Trophoblast cell (in vitro differentiated cells and primary cell): Measurements from ENCODE around the gene RPL31.

Experiments used
- DNase-seq, 2 donors: peaks; one replicate each; pipeline ENCODE4 v3.0.0-alpha.2; 2016
- H2AFZ ChIP-seq: 2 replicates; pipeline ENCODE4 v1.6.1; 2013; ENCODE audit warnings: low read length, moderate library complexity, mild to moderate bottlenecking; ENCODE audit not compliant: insufficient read depth, poor library complexity
- H2AK5ac ChIP-seq: 2 replicates; pipeline ENCODE4 v1.6.1; 2013; ENCODE audit warnings: mild to moderate bottlenecking, low read length
- H2BK120ac ChIP-seq: 2 replicates; pipeline ENCODE4 v1.6.1; 2013; ENCODE audit warnings: low read length, mild to moderate bottlenecking, moderate library complexity; ENCODE audit not compliant: insufficient read depth, poor library complexity
- H2BK12ac ChIP-seq: 2 replicates; pipeline ENCODE4 v1.6.1; 2013; ENCODE audit warnings: mild to moderate bottlenecking, low read length, moderate library complexity
- H2BK5ac ChIP-seq: 2 replicates; pipeline ENCODE4 v1.6.1; 2013; ENCODE audit warnings: low read length, low read depth, moderate library complexity, mild to moderate bottlenecking; ENCODE audit not compliant: poor library complexity
- H3K14ac ChIP-seq: 2 replicates; pipeline ENCODE4 v1.6.1; 2013; ENCODE audit warnings: mild to moderate bottlenecking, low read length
- H3K18ac ChIP-seq: 2 replicates; pipeline ENCODE4 v1.6.1; 2013; ENCODE audit warnings: mild to moderate bottlenecking, low read length
- H3K23ac ChIP-seq: 2 replicates; pipeline ENCODE4 v1.6.1; 2013; ENCODE audit warnings: low read length
- H3K27ac ChIP-seq: 2 replicates; pipeline ENCODE4 v1.5.1; 2013; ENCODE audit warnings: low read depth, mild to moderate bottlenecking, inconsistent platforms, low read length, moderate library complexity
- H3K27me3 ChIP-seq: 2 replicates; pipeline ENCODE4 v1.6.1; 2013; ENCODE audit warnings: inconsistent platforms, mild to moderate bottlenecking, low read length, moderate library complexity; ENCODE audit not compliant: insufficient read depth
- H3K36me3 ChIP-seq, 2 experiments: 1 replicate in 1 of 2; 2 replicates in 1 of 2; pipeline ENCODE4 v1.6.1; 2013; ENCODE audit warnings: low read length in 2 of 2, mild to moderate bottlenecking in 2 of 2, moderate library complexity in 1 of 2; ENCODE audit not compliant: insufficient read depth in 2 of 2, control insufficient read depth in 1 of 2
- H3K4ac ChIP-seq: 2 replicates; pipeline ENCODE4 v1.6.1; 2013; ENCODE audit warnings: low read depth, mild to moderate bottlenecking, low read length, moderate library complexity
- H3K4me1 ChIP-seq, 2 experiments: 1 replicate in 1 of 2; 2 replicates in 1 of 2; pipeline ENCODE4 v1.6.1; 2013; ENCODE audit warnings: low read length in 2 of 2, mild to moderate bottlenecking in 2 of 2, moderate library complexity in 1 of 2; ENCODE audit not compliant: insufficient read depth in 2 of 2, control insufficient read depth in 1 of 2
- H3K4me2 ChIP-seq: 2 replicates; pipeline ENCODE4 v1.6.1; 2013; ENCODE audit warnings: inconsistent platforms, mild to moderate bottlenecking, low read length, moderate library complexity
- H3K4me3 ChIP-seq: 2 replicates; pipeline ENCODE4 v1.5.1; 2013; ENCODE audit warnings: mild to moderate bottlenecking, low read depth, low read length, inconsistent platforms
- H3K79me1 ChIP-seq: one replicate; pipeline ENCODE4 v1.6.1; 2013; ENCODE audit warnings: low read length
- H3K79me2 ChIP-seq: 2 replicates; pipeline ENCODE4 v1.6.1; 2013; ENCODE audit warnings: low read length, mild to moderate bottlenecking; ENCODE audit not compliant: control insufficient read depth, insufficient read depth, poor library complexity
- H3K9ac ChIP-seq: 2 replicates; pipeline ENCODE4 v1.6.1; 2013; ENCODE audit warnings: mild to moderate bottlenecking, low read length
- H3K9me3 ChIP-seq: 2 replicates; pipeline ENCODE4 v1.6.1; 2013; ENCODE audit warnings: low read depth, mild to moderate bottlenecking, control low read depth, inconsistent platforms, low read length; ENCODE audit not compliant: insufficient read depth
- H4K12ac ChIP-seq: 2 replicates; pipeline ENCODE4 v1.6.1; 2013; ENCODE audit warnings: low read depth, mild to moderate bottlenecking, low read length, moderate library complexity
- H4K8ac ChIP-seq: 2 replicates; pipeline ENCODE4 v1.6.1; 2013; ENCODE audit warnings: low read depth, mild to moderate bottlenecking, low read length, moderate library complexity
- H4K91ac ChIP-seq: one replicate; pipeline ENCODE4 v1.6.1; 2013; ENCODE audit warnings: low read depth, mild to moderate bottlenecking, low read length, moderate library complexity
- WGBS: extraction: QIAGEN DNeasy Blood & Tissue Kit; methylation state at CpG from one replicate; pipeline ENCODE4 v1.1.7; 2013; ENCODE audit warnings: missing lambda C conversion rate; ENCODE audit not compliant: insufficient read length, insufficient coverage; ENCODE audit errors: extremely low coverage; 5-methylcytosine and 5-hydroxymethylcytosine counted together

RPL31 gene

DNA sequence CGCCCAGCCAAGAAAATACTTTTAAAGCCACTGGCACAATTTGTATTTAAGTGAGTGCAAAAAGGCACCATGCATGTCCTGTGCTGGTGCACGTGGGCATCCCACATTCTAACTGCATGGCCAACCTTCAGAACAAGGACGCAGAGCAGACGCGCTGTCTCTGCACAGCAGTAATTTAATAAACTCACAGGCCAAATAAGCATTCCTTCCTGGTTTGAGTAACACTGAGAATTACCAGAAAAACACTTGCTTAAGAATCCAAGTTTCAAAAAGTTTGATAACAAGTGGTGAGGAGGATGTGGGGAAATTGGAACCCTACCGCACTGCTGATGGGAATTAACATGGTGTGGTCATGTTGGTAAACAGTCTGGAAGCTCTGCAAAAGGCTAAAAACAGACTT, 38.7 kb downstream of the RPL31 start:
- WGBS, result no CpG with 5 or more reads among the region's 6 CpGs
- Histone ChIP-seq H2BK5ac (no peak overlapping the region), H4K91ac (no peak overlapping the region), H2AK5ac (no peak overlapping the region), H3K27ac (no peak overlapping the region), H3K4me1 (no peaks in the 10 kb centered on the region), H3K23ac (no peak overlapping the region), H2BK12ac (no peak overlapping the region), H3K79me1 (no peaks in the 10 kb centered on the region), H3K4ac (no peak overlapping the region), H4K12ac (no peak overlapping the region), H3K14ac (no peak overlapping the region), H3K4me2 (no peak overlapping the region), H4K8ac (no peak overlapping the region), H3K9ac (no peak overlapping the region), H3K18ac (no peak overlapping the region), H2AFZ (no peak overlapping the region), H3K79me2 (no peaks in the 10 kb centered on the region), H3K27me3 (no peaks in the 10 kb centered on the region), H2BK120ac (no peak overlapping the region), H3K9me3 (no peaks in the 10 kb centered on the region), H3K36me3 (peaks cover 0 to 2% of the 10 kb centered on the region in 2 experiments), H3K4me3 (no peak overlapping the region)
- DNase-seq, result no peak

DNA sequence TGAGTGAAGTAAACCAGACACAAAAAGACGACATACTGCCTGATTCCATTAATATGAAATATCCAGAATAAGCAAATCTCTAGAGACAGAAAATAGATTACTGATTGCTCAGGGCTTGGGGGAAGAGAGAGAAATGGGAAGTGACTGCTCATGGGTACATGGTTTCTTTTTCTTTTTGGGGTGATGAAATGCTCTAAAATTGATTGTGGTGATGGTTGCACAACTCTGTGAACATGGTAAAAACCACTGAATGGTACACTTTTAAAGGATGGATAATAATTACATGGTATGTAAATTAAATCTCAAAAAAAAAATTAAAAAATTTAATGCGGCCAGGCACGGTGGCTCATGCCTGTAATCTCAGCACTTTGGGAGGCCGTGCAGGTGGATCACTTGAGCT, 39.3 kb downstream of the RPL31 start:
- no CpG with 5 or more reads among the region's 4 CpGs for WGBS
- Histone ChIP-seq H3K4me1 (no peaks in the 10 kb centered on the region), H4K12ac (no peak overlapping the region), H3K4me2 (no peak overlapping the region), H3K9ac (no peak overlapping the region), H2AK5ac (no peak overlapping the region), H2AFZ (no peak overlapping the region), H3K23ac (no peak overlapping the region), H3K14ac (no peak overlapping the region), H2BK120ac (no peak overlapping the region), H3K36me3 (peaks cover 0 to 4% of the 10 kb centered on the region in 2 experiments), H3K18ac (no peak overlapping the region), H3K27ac (no peak overlapping the region), H3K4ac (no peak overlapping the region), H3K27me3 (no peaks in the 10 kb centered on the region), H3K79me2 (no peaks in the 10 kb centered on the region), H3K9me3 (no peaks in the 10 kb centered on the region), H3K79me1 (no peaks in the 10 kb centered on the region), H2BK12ac (no peak overlapping the region), H4K91ac (no peak overlapping the region), H2BK5ac (no peak overlapping the region), H4K8ac (no peak overlapping the region), H3K4me3 (no peak overlapping the region)
- no peak for DNase-seq

DNA sequence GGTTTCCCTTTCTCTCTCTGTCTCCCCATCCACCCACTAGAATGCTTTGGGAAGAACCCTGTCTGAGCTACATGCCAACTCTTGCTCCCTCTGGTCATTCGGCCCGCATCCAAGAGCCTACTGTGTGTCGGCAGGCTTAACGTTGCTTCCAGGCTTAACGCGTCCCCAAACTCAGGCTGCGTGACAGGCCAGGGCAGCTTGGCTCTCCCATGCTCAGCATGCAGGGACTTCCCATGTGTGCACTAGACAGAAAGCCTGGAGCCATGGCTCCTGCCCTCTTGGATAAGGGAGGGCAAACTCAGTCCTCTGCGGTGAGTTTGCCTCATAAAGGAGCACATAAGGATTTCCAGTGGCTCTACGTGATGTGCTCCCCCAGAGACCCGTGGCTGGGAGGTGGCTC, 43.2 kb downstream of the RPL31 start:
- Histone ChIP-seq H4K91ac (no peak overlapping the region), H3K36me3 (peaks cover 0 to 2% of the 10 kb centered on the region in 2 experiments), H3K4ac (no peak overlapping the region), H3K9ac (no peak overlapping the region), H3K27ac (no peak overlapping the region), H3K18ac (no peak overlapping the region), H4K8ac (no peak overlapping the region), H3K79me1 (no peaks in the 10 kb centered on the region), H2BK120ac (no peak overlapping the region), H2AFZ (no peak overlapping the region), H3K79me2 (no peaks in the 10 kb centered on the region), H3K9me3 (no peaks in the 10 kb centered on the region), H3K23ac (no peak overlapping the region), H2BK5ac (no peak overlapping the region), H2BK12ac (no peak overlapping the region), H3K27me3 (no peaks in the 10 kb centered on the region), H3K14ac (no peak overlapping the region), H3K4me1 (no peaks in the 10 kb centered on the region), H4K12ac (no peak overlapping the region), H2AK5ac (no peak overlapping the region), H3K4me2 (no peak overlapping the region), H3K4me3 (no peak overlapping the region)
- DNase-seq, result no peak
- no CpG with 5 or more reads among the region's 10 CpGs for WGBS

DNA sequence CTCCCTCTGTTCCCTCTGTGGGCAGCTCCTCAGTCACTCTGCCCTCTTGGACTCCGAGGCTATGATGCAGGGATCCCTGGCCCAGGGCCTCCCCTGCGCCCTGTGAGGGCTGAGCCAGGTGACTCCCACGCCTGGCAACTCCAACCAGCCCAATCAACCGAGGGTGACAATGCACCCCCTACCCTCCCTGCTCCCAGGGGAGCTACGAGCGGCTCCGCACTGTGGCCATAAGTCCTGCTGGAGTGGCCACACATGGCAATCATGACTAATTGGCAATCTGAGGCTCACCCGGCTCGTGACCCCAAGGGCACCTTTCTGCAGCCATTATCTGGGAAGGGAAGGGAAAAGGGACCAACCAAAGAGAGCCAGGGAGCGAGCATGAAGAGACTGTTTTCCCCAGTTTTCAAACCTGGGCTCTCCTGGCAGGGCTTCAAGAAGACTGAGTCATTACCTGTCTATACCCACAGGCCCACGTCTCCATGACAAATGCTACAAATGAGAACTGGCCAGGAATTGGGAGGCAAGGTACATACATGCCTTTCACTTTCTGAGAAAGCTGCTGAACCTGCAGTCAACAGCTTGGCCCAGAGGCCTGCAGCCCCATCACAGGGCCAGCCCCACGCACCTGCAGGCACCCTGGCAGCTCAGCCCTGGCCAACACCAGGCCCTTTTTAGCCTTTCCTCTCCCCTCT, 45.1 kb downstream of the RPL31 start:
- Histone ChIP-seq H4K12ac (no peak overlapping the region), H4K91ac (no peak overlapping the region), H3K23ac (no peak overlapping the region), H2AFZ (peak overlapping the region; percentile 57), H2BK120ac (no peak overlapping the region), H3K4me3 (no peak overlapping the region), H3K27ac (no peak overlapping the region), H3K18ac (no peak overlapping the region), H3K4me1 (no peaks in the 10 kb centered on the region), H2BK12ac (no peak overlapping the region), H3K79me2 (no peaks in the 10 kb centered on the region), H3K14ac (no peak overlapping the region), H3K9ac (no peak overlapping the region), H3K4me2 (no peak overlapping the region), H3K79me1 (no peaks in the 10 kb centered on the region), H2BK5ac (no peak overlapping the region), H2AK5ac (no peak overlapping the region), H3K4ac (no peak overlapping the region), H3K36me3 (peaks cover 0 to 2% of the 10 kb centered on the region in 2 experiments), H3K9me3 (no peaks in the 10 kb centered on the region), H4K8ac (no peak overlapping the region), H3K27me3 (no peaks in the 10 kb centered on the region)
- no CpG with 5 or more reads among the region's 12 CpGs for WGBS
- DNase-seq, result peak; percentile 16 to 65
